SHP77 treated with DMSO at 0.1 percent for 48 hours (cell line): ENCODE data around the gene SETD4.

Experiments
- DNase-seq: peaks from one replicate; lab custom pipeline; 2025; lab: John Stamatoyannopoulos, UW

SETD4 gene

GRCh38 chr21:36045993-36046392 lies 14.3 kb downstream of the SETD4 start:
- DNase-seq: no peak

DNA sequence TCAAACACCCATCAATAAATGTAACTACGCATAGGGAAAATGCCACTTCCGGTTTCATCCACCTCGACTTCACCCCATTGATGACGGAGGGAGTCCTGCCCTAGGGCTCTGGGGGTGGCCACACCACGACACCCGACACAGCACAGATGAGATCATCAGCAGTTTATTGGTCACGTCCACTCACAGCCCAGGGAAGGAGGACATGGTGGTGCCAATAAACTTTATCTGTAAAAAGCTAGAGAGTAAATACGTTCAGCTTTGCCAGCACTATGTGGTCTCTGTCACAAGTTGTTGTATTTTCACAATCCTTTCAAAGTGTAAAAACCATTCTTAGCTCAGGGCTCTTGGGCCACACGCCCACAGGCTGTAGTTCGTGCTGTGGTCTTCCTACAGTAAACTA lies 16.3 kb downstream of the SETD4 start:
- DNase-seq: no peak

GRCh38 chr21:36041910-36042309 lies 18.4 kb downstream of the SETD4 start:
- DNase-seq: no peak

- DNase-seq: no peak
Observed at GRCh38 chr21:36040389-36040788, 19.9 kb downstream of the SETD4 start.

GRCh38 chr21:36039861-36040260 lies 20.5 kb downstream of the SETD4 start:
- DNase-seq: no peak

GRCh38 chr21:36038701-36039497 lies 21.4 kb downstream of the SETD4 start:
- no peak for DNase-seq

DNA sequence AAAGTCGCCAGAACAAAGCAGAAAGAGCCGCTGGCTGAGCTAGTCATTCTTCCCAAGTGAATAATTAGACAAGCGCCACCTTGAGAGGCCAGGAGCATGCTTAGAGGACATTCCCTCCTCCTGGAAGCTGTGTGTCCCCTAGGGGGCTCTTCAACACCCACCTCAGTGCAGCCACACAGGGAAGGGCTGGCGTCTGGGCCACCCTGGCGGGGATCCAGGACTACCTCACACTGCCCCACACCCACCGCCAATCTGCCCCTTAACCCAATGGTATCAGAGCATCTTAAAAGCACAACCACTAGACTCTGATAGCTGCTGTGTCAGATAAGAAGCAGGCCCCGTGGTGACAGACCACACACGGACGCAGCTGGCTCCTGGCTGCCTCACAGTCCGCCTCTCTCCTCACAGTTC lies 24.9 kb downstream of the SETD4 start:
- no peak for DNase-seq

- no peak for DNase-seq
Observed at GRCh38 chr21:36034211-36034913, 26.0 kb downstream of the SETD4 start.

GRCh38 chr21:36032647-36033406 lies 27.5 kb downstream of the SETD4 start:
- DNase-seq: no peak

GRCh38 chr21:36030581-36031189 lies 29.6 kb downstream of the SETD4 start:
- DNase-seq: no peak

- no peak for DNase-seq
Observed at GRCh38 chr21:36029309-36029708, 31.0 kb downstream of the SETD4 start.

GRCh38 chr21:36028127-36029069 lies 31.9 kb downstream of the SETD4 start:
- DNase-seq: peak; percentile 49

- DNase-seq: no peak
Observed at GRCh38 chr21:36027347-36027746, 33.0 kb downstream of the SETD4 start.

DNA sequence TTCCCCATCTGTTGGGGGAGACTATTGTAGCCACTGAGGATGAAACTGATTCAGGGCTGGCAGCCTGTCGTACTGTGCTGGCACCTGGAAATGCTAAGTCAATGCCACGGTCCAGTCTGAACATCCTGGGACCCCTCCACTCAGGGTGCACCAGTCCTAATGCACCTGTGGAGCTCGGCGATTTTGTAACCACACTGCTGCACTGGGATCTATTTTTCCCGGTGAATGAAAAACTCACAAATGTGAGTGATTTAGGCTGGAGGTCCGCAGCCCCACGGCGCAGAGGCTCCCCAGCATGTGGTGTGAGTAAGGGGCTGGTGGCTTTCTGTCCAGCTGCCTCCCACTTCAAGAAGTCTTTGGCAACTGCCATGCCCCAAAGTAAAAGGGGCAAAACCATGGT lies 35.5 kb downstream of the SETD4 start:
- DNase-seq: no peak

- DNase-seq: no peak
Observed at GRCh38 chr21:36023092-36023480, 37.2 kb downstream of the SETD4 start.

- DNase-seq: no peak
Observed at GRCh38 chr21:36022427-36023091, 37.8 kb downstream of the SETD4 start.

GRCh38 chr21:36021251-36021837 lies 39.0 kb downstream of the SETD4 start:
- no peak for DNase-seq

DNA sequence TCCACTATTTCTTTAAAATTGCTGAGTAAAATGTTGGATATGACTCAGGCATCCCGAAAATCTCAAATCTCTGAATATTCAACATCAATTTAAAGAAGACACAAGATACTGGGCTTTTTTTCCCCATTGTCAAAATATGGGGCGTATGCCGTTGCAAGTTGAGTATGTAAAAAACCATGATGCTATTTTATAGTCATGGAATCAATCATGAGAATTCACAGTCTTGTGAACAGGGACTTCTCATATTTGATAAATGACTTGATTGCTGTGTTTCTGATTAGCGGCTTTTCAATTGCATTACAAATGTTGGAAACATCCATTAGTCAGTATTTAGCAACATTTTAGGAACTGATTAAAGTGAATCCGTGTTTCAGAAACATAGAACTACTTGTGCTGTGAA lies 45.3 kb downstream of the SETD4 start:
- DNase-seq: no peak

DNA sequence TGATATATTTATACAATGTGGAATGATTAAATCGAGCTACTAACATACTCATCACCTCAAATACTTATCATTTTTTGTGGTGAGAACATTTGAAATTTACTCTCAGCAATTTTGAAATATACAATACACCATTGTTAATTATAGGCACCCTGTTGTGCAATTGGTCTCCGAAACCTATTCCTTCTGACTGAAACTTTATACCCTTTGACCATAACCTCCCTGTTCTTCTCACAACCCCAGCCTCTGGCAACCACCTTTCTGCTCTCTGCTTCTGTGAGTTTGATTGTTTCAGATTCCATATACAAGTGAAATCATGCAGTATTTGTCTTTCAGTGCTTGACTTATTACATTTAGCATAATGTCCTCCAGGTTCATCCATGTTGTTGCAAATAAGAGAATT lies 49.5 kb downstream of the SETD4 start:
- no peak for DNase-seq

GRCh38 chr21:36008505-36008904 lies 51.8 kb downstream of the SETD4 start:
- DNase-seq: no peak
